Stomach smooth muscle (tissue), 2 donors: ENCODE measurements around the gene LSM14B.

Experiments used
- H3K27ac ChIP-seq: one replicate; pipeline ENCODE4 v1.7.0; 2013; ENCODE audit warnings: mild to moderate bottlenecking, low read length, inconsistent platforms
- H3K27me3 ChIP-seq, 2 donors: one replicate each; pipeline ENCODE4 v1.7.0; 2013; ENCODE audit warnings: low read length in 2 of 2; ENCODE audit not compliant: insufficient read depth in 2 of 2, control insufficient read depth in 1 of 2
- H3K36me3 ChIP-seq, 2 donors: one replicate each; pipeline ENCODE4 v1.7.0; 2013; ENCODE audit warnings: low read length in 2 of 2; ENCODE audit not compliant: control insufficient read depth in 2 of 2, insufficient read depth in 2 of 2
- H3K4me1 ChIP-seq: one replicate; pipeline ENCODE4 v1.7.0; 2013; ENCODE audit warnings: low read length; ENCODE audit not compliant: control insufficient read depth, insufficient read depth
- H3K4me3 ChIP-seq, 2 donors: one replicate each; pipeline ENCODE4 v1.7.0; 2013; ENCODE audit warnings: low read length in 2 of 2
- H3K9ac ChIP-seq, 2 donors: one replicate each; pipeline ENCODE4 v1.7.0; 2013; ENCODE audit warnings: low read length in 2 of 2, mild to moderate bottlenecking in 1 of 2
- H3K9me3 ChIP-seq, 2 donors: one replicate each; pipeline ENCODE4 v1.7.0; 2013; ENCODE audit warnings: low read length in 2 of 2; ENCODE audit not compliant: control insufficient read depth in 2 of 2
- donor health status: healthy.
- donor health status: Pancreatic carcinoma.

LSM14B gene

GRCh38 chr20:62141043-62141396 lies 18.7 kb downstream of the LSM14B start:
- Histone ChIP-seq H3K4me1 (peaks cover 38% of the 10 kb centered on the region), H3K4me3 (peak overlapping the region in 1 of 2 donors; percentile 80), H3K27me3 (no peaks in the 10 kb centered on the region), H3K36me3 (peaks cover 34 to 38% of the 10 kb centered on the region in 2 donors), H3K9ac (peak overlapping the region in 1 of 2 donors; percentile 63), H3K27ac (peak overlapping the region; percentile 46), H3K9me3 (no peaks in the 10 kb centered on the region)

- Histone ChIP-seq H3K9ac (peak overlapping the region; percentile 63 to 76), H3K27ac (peak overlapping the region; percentile 46)
These were observed 19.3 kb downstream of the LSM14B start for GRCh38 chr20:62141397-62142251.

GRCh38 chr20:62142252-62143080 lies 20.2 kb downstream of the LSM14B start:
- H3K36me3 ChIP-seq = peaks cover 24 to 27% of the 10 kb centered on the region in 2 donors
- no peaks in the 10 kb centered on the region for H3K9me3 ChIP-seq
- H3K4me3 ChIP-seq = peak overlapping the region; percentile 67 to 80
- peaks cover 43% of the 10 kb centered on the region for H3K4me1 ChIP-seq
- peak overlapping the region; percentile 46 for H3K27ac ChIP-seq
- H3K9ac ChIP-seq = peak overlapping the region; percentile 63 to 76
- H3K27me3 ChIP-seq = no peaks in the 10 kb centered on the region

More at GRCh38 chr20:62141397-62142251, 19.3 kb downstream of the LSM14B start:
- H3K4me3 ChIP-seq = peak overlapping the region; percentile 67 to 80
- H3K4me1 ChIP-seq = peaks cover 39% of the 10 kb centered on the region
- no peaks in the 10 kb centered on the region for H3K27me3 ChIP-seq
- no peaks in the 10 kb centered on the region for H3K9me3 ChIP-seq
- H3K36me3 ChIP-seq = peaks cover 31 to 33% of the 10 kb centered on the region in 2 donors

GRCh38 chr20:62143081-62143956 lies 21.0 kb downstream of the LSM14B start, which contains the start of the genes PSMA7 and SS18L1:
Gene PSMA7, minus strand, starts transcription at chr20:62143394. Its CDS starts 91 bp downstream, at chr20:62143303.
Gene SS18L1, plus strand, starts transcription at chr20:62143769. Its CDS starts 52 bp downstream, at chr20:62143821.
- H3K27me3 ChIP-seq = no peaks in the 10 kb centered on the region
- peaks cover 43% of the 10 kb centered on the region for H3K4me1 ChIP-seq
- H3K9ac ChIP-seq = peak within 1 kb of the TSS; percentile 63 to 76
- no peaks in the 10 kb centered on the region for H3K9me3 ChIP-seq
- peak within 1 kb of the TSS; percentile 74 to 80 for H3K4me3 ChIP-seq
- H3K36me3 ChIP-seq = peaks cover 16 to 19% of the 10 kb centered on the region in 2 donors
- H3K27ac ChIP-seq = peak within 1 kb of the TSS; percentile 80

- peak overlapping the region; percentile 49 to 68 for H3K9ac ChIP-seq
- peak overlapping the region; percentile 74 to 80 for H3K4me3 ChIP-seq
- H3K4me1 ChIP-seq = peaks cover 49% of the 10 kb centered on the region
- no peaks in the 10 kb centered on the region for H3K9me3 ChIP-seq
- peaks cover 10 to 12% of the 10 kb centered on the region in 2 donors for H3K36me3 ChIP-seq
- H3K27ac ChIP-seq = peak overlapping the region; percentile 80
- H3K27me3 ChIP-seq = no peaks in the 10 kb centered on the region
These were observed 21.9 kb downstream of the LSM14B start for GRCh38 chr20:62143957-62144825.

GRCh38 chr20:62145688-62146018 lies 23.4 kb downstream of the LSM14B start:
- H3K4me3 ChIP-seq = peak overlapping the region in 1 of 2 donors; percentile 80
- H3K9me3 ChIP-seq = no peaks in the 10 kb centered on the region
- no peaks in the 10 kb centered on the region for H3K36me3 ChIP-seq
- no peaks in the 10 kb centered on the region for H3K27me3 ChIP-seq
- H3K4me1 ChIP-seq = peaks cover 53% of the 10 kb centered on the region
- no peak overlapping the region for H3K9ac ChIP-seq
- H3K27ac ChIP-seq = no peak overlapping the region

GRCh38 chr20:62146019-62146755 lies 23.9 kb downstream of the LSM14B start:
- H3K36me3 ChIP-seq = no peaks in the 10 kb centered on the region

GRCh38 chr20:62147125-62147524 lies 24.9 kb downstream of the LSM14B start:
- H3K27ac ChIP-seq = no peak overlapping the region
- H3K36me3 ChIP-seq = no peaks in the 10 kb centered on the region
- H3K4me3 ChIP-seq = no peak overlapping the region
- H3K9ac ChIP-seq = no peak overlapping the region
- H3K9me3 ChIP-seq = no peaks in the 10 kb centered on the region
- peaks cover 38% of the 10 kb centered on the region for H3K4me1 ChIP-seq
- H3K27me3 ChIP-seq = no peaks in the 10 kb centered on the region

More at GRCh38 chr20:62146019-62146755, 23.9 kb downstream of the LSM14B start:
- H3K9ac ChIP-seq = no peak overlapping the region
- no peak overlapping the region for H3K4me3 ChIP-seq
- H3K4me1 ChIP-seq = peaks cover 47% of the 10 kb centered on the region
- H3K9me3 ChIP-seq = no peaks in the 10 kb centered on the region
- H3K27ac ChIP-seq = no peak overlapping the region
- H3K27me3 ChIP-seq = no peaks in the 10 kb centered on the region

GRCh38 chr20:62147528-62147927 lies 25.3 kb downstream of the LSM14B start:
- Histone ChIP-seq H3K36me3 (no peaks in the 10 kb centered on the region), H3K27me3 (no peaks in the 10 kb centered on the region), H3K9ac (no peak overlapping the region), H3K4me1 (peaks cover 36% of the 10 kb centered on the region), H3K9me3 (no peaks in the 10 kb centered on the region), H3K4me3 (no peak overlapping the region), H3K27ac (no peak overlapping the region)
